RWPE1 (cell line): ENCODE data around the gene ADCY2.

Source experiments
- CTCF ChIA-PET: fragments of 350-600 bp; sonication (Branson Sonifier 250); formaldehyde crosslinking; extraction: SDS; loops from one replicate; lab custom pipeline; 2021; lab: Yijun Ruan, JAX
- POLR2A ChIA-PET: fragments of 400-600 bp; formaldehyde crosslinking; extraction: SDS; loops from one replicate; lab custom pipeline; 2020; ENCODE audit warnings: antibody characterized with exemption; ENCODE audit not compliant: low non-redundant PET; lab: Yijun Ruan, JAX
- DNase-seq: peaks from one replicate; pipeline ENCODE4 v3.0.0; 2012; ENCODE audit warnings: low spot score
- H3K27ac ChIP-seq: fragments of 450-650 bp; 2 replicates; pipeline ENCODE4 v1.5.1; 2017
- CTCF ChIP-seq: fragments of 450-650 bp; conservative IDR thresholded peaks from 2 replicates; pipeline ENCODE4 v1.5.1; 2017; ENCODE audit warnings: low read depth, mild to moderate bottlenecking

ADCY2 gene

GRCh38 chr5:7394889-7395431, 978 bp upstream of the ADCY2 start:
- DNase-seq = no peak
- no peak for TF ChIP-seq CTCF
- POLR2A ChIA-PET = no interaction called here
- H3K27ac ChIP-seq = no peak overlapping the region
- CTCF ChIA-PET = interaction anchor here (0.6 kb wide), 1 partner anchor 499 kb away, joined by 3 read pairs; no protein-coding TSS in a partner anchor

GRCh38 chr5:7395432-7395946, 449 bp upstream of the ADCY2 start:
- H3K27ac ChIP-seq = no peak overlapping the region
- TF ChIP-seq CTCF = no peak
- ChIA-PET CTCF (interaction anchor here (0.6 kb wide), 1 partner anchor 500 kb away, joined by 3 read pairs; no protein-coding TSS in a partner anchor), POLR2A (no interaction called here)
- DNase-seq = no peak

DNA sequence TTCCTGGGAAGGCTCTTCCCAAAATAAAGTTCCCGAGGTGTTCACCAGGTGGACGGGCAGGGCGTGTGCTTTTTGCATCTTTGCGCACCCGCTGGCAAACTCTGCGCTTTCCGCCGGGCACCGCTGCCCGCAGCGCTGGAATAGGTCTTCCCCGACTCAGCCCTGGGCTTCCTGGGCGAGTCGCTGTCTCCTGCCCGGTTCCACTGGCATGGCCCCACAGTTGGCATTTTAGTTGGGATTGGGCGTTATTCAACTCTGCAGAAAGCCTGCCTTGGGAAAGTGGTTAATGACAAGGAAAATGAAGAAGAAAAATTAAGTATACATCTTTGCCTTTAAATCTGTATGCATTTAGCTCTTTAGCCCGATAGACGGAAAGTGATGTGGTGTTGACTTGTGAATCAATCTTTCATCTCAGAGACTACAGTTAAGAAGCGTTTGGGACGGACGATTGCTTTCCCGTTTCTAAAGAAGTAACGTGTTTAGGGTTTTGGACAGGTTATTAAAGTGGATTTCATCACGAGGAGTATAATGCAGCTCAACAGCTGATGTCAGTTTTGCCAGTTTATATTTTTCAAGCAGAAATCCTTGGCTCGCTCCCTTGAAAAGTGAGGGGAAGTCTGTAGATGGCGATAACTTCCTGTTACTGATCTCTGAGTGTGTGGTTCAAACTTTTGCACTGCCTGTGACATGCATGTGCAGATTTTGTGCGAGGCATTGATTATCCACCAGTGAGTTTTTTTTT, 946 bp downstream of the ADCY2 start:
- no peak for DNase-seq
- no peak for TF ChIP-seq CTCF
- ChIA-PET CTCF (no interaction called here), POLR2A (no interaction called here)
- H3K27ac ChIP-seq = no peak overlapping the region

DNA sequence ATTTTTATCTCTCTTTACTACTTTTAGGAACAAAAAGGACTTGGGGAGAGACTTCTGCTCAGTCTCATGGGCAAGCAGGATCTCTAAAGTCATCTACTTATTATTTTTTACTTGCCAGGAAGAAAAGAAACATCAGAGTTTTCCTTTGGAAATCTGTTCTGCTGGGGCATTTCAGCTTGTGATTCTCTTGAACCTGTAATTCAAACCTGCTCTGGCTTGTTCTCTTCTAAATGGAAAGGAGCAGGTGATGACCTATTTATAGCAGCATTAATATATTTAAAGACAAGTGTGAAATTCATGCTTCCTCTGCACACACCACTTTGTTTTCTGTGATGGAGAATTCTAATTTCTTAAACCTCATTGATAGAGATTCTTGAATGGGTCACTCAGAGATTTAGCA, 2.0 kb downstream of the ADCY2 start:
- no peak overlapping the region for H3K27ac ChIP-seq
- POLR2A ChIA-PET = no interaction called here
- no peak for TF ChIP-seq CTCF
- CTCF ChIA-PET = no interaction called here
- DNase-seq = no peak

GRCh38 chr5:7398596-7399280, 2.8 kb downstream of the ADCY2 start:
- no peak for DNase-seq
- ChIA-PET POLR2A (no interaction called here), CTCF (interaction anchor here (0.6 to 0.8 kb wide), 2 partner anchors 13 to 531 kb away, joined by 3 read pairs; no protein-coding TSS in a partner anchor)
- H3K27ac ChIP-seq = no peak overlapping the region
- TF ChIP-seq CTCF = no peak

DNA sequence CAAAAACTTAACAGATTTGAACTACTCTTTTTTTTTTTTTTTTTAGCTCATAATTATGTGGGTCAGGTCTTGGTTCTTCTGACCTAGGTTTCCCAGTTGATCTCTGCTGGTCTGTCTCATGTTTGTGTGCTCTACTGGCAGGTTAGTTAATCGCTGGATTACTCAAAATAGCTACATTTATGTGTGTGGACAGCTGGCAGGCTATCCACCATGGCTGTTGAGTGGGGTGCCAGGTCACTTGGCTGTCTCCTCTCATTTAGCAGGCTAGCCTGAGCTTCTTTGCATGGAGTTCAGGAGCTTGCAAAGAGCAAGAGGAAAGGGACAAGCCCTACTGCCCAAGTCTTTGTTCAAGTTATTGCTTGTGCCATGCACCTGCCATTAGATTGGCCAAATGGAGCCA, 9.3 kb downstream of the ADCY2 start:
- DNase-seq = no peak
- ChIA-PET CTCF (interaction anchor here (0.7 kb wide), 1 partner anchor 482 kb away, joined by 3 read pairs; no protein-coding TSS in a partner anchor), POLR2A (no interaction called here)
- no peak for TF ChIP-seq CTCF
- H3K27ac ChIP-seq = no peak overlapping the region
